CD8-positive, alpha-beta memory T cell (primary cell): ENCODE measurements around the gene PHF14. TPM values are rescaled to one million over a fixed set of nuclear protein-coding genes. Genes with fewer than 3 reads are reported as not detected.
"Not testable (repeated sequence)": the region's sequence is repeated elsewhere in the genome, so short reads cannot be mapped to it uniquely, and the experiment has no call there.

Experiments
- CTCF ChIA-PET: fragments of 350-600 bp; sonication (Branson Sonifier 250); formaldehyde crosslinking; loops from one replicate; lab custom pipeline; 2021; ENCODE audit warnings: antibody characterized with exemption; lab: Charles Lee
- POLR2A ChIA-PET: fragments of 350-600 bp; sonication (Branson Sonifier 250); formaldehyde crosslinking; loops from one replicate; lab custom pipeline; 2021; ENCODE audit warnings: antibody characterized with exemption; lab: Charles Lee
- DNase-seq, 5 donors: peaks; one replicate each; pipeline versions ENCODE4 v3.0.0 to v3.0.0-alpha.2; 2020 to 2022; ENCODE audit warnings: mixed read lengths in 1 of 5
- H3K27ac ChIP-seq: one replicate; pipeline ENCODE4 v1.7.0; 2013; ENCODE audit warnings: low read depth, mild to moderate bottlenecking, low read length, moderate library complexity
- H3K27me3 ChIP-seq: 2 replicates; pipeline ENCODE4 v1.7.0; 2013; ENCODE audit warnings: low read length, mild to moderate bottlenecking; ENCODE audit not compliant: insufficient read depth, poor library complexity, severe bottlenecking
- H3K36me3 ChIP-seq: 2 replicates; pipeline ENCODE4 v1.7.0; 2013; ENCODE audit warnings: mild to moderate bottlenecking, low read length, moderate library complexity; ENCODE audit not compliant: insufficient read depth
- H3K4me1 ChIP-seq: 2 replicates; pipeline ENCODE4 v1.7.0; 2013; ENCODE audit warnings: mild to moderate bottlenecking, low read length, moderate library complexity; ENCODE audit not compliant: insufficient read depth
- H3K4me3 ChIP-seq: 2 replicates; pipeline ENCODE4 v1.7.0; 2013; ENCODE audit warnings: mild to moderate bottlenecking, low read length
- H3K9me3 ChIP-seq: 2 replicates; pipeline ENCODE4 v1.7.0; 2013; ENCODE audit warnings: mild to moderate bottlenecking, low read length
- H3K27ac Mint-ChIP-seq, 8 donors: one replicate each; pipeline ENCODE4 v1.8.0; 2020 to 2021; ENCODE audit warnings: mixed read lengths in 8 of 8, mild to moderate bottlenecking in 6 of 8, inconsistent platforms in 3 of 8, moderate library complexity in 3 of 8
- H3K27me3 Mint-ChIP-seq, 2 donors: one replicate each; pipeline ENCODE4 v1.8.0; 2020 to 2021; ENCODE audit warnings: mixed read lengths in 2 of 2, mild to moderate bottlenecking in 1 of 2, moderate library complexity in 1 of 2
- H3K36me3 Mint-ChIP-seq, 3 donors: one replicate each; pipeline ENCODE4 v1.8.0; 2020 to 2021; ENCODE audit warnings: mixed read lengths in 3 of 3, inconsistent platforms in 1 of 3, mild to moderate bottlenecking in 1 of 3
- H3K4me1 Mint-ChIP-seq, 3 donors: one replicate each; pipeline ENCODE4 v1.8.0; 2020 to 2021; ENCODE audit warnings: mixed read lengths in 3 of 3, inconsistent platforms in 1 of 3, mild to moderate bottlenecking in 1 of 3
- H3K4me3 Mint-ChIP-seq, 7 donors: one replicate each; pipeline ENCODE4 v1.8.0; 2020 to 2021; ENCODE audit warnings: mixed read lengths in 7 of 7, mild to moderate bottlenecking in 6 of 7, moderate library complexity in 4 of 7, inconsistent platforms in 2 of 7
- H3K9me3 Mint-ChIP-seq, 5 donors: one replicate each; pipeline ENCODE4 v1.8.0; 2020 to 2022; ENCODE audit warnings: mixed read lengths in 5 of 5, mild to moderate bottlenecking in 3 of 5, moderate library complexity in 2 of 5, inconsistent platforms in 1 of 5
- polyA plus RNA-seq: library from polyadenylated mRNA; unstranded; fragments of 300-500 nt; fragmentation: Illumina TruSeq; gene quantifications from one replicate; pipeline ENCODE4 v1.2.3, GENCODE V29; 2021
- total RNA-seq, 2 experiments: library from RNA; stranded (reverse); gene quantifications; one replicate each; pipeline ENCODE4 v1.2.3, GENCODE V29; 2021

Gene PHF14
- total and polyA plus RNA-seq, 3 experiments from 2014 or later: 12.7 to 38.7 (median 35.8) TPM

GRCh38 chr7:10995482-10996166, 22.0 kb downstream of the PHF14 start:
- H3K4me3 ChIP-seq, H3K9me3 ChIP-seq, H3K27me3 ChIP-seq, H3K27ac ChIP-seq, DNase-seq, H3K4me1 ChIP-seq, CTCF ChIA-PET, H3K27me3 Mint-ChIP-seq, H3K9me3 Mint-ChIP-seq, POLR2A ChIA-PET, H3K4me3 Mint-ChIP-seq: not testable (repeated sequence)
- peaks cover 11% of the 10 kb centered on the region for H3K36me3 ChIP-seq
- peaks cover 37 to 50% (median 50%) of the 10 kb centered on the region in 3 donors for H3K4me1 Mint-ChIP-seq
- peak overlapping the region in 1 of 8 donors; percentile 65 for H3K27ac Mint-ChIP-seq
- H3K36me3 Mint-ChIP-seq: peaks cover 17 to 45% (median 18%) of the 10 kb centered on the region in 3 donors

GRCh38 chr7:10998996-10999757, 25.5 kb downstream of the PHF14 start:
- POLR2A ChIA-PET: interaction anchor here (0.7 kb wide), 1 partner anchor 59 kb away, joined by 4 read pairs; a partner anchor contains a TSS
- DNase-seq: no peak
- Mint-ChIP-seq H3K4me3 (peak overlapping the region in 2 of 7 donors; percentile 1 to 6), H3K36me3 (peaks cover 8 to 34% (median 19%) of the 10 kb centered on the region in 3 donors), H3K27ac (peak overlapping the region; percentile 13 to 86 (median 54)), H3K27me3 (no peaks in the 10 kb centered on the region), H3K9me3 (no peaks in the 10 kb centered on the region), H3K4me1 (peaks cover 45 to 67% (median 62%) of the 10 kb centered on the region in 3 donors)
- H3K9me3 ChIP-seq: no peaks in the 10 kb centered on the region
- H3K27me3 ChIP-seq: no peaks in the 10 kb centered on the region
- H3K4me3 ChIP-seq: no peak overlapping the region
- H3K36me3 ChIP-seq: no peaks in the 10 kb centered on the region
- H3K27ac ChIP-seq: no peak overlapping the region
- H3K4me1 ChIP-seq: no peaks in the 10 kb centered on the region
- CTCF ChIA-PET: interaction anchor here (1.3 kb wide), 1 partner anchor 18 kb away, joined by 4 read pairs; no protein-coding TSS in a partner anchor

GRCh38 chr7:11005202-11005601, 31.5 kb downstream of the PHF14 start:
- H3K4me3 Mint-ChIP-seq: no peak overlapping the region
- no peaks in the 10 kb centered on the region for H3K27me3 ChIP-seq
- ChIA-PET POLR2A (no interaction called here), CTCF (no interaction called here)
- H3K27ac ChIP-seq: no peak overlapping the region
- H3K36me3 Mint-ChIP-seq: peaks cover 0 to 32% (median 17%) of the 10 kb centered on the region in 3 donors
- H3K36me3 ChIP-seq: no peaks in the 10 kb centered on the region
- no peaks in the 10 kb centered on the region for H3K9me3 Mint-ChIP-seq
- no peaks in the 10 kb centered on the region for H3K4me1 ChIP-seq
- no peak overlapping the region for H3K4me3 ChIP-seq
- peak overlapping the region in 1 of 8 donors; percentile 27 for H3K27ac Mint-ChIP-seq
- H3K4me1 Mint-ChIP-seq: peaks cover 29 to 60% (median 51%) of the 10 kb centered on the region in 3 donors
- no peaks in the 10 kb centered on the region for H3K9me3 ChIP-seq
- DNase-seq: no peak
- H3K27me3 Mint-ChIP-seq: no peaks in the 10 kb centered on the region

- DNase-seq: no peak
- POLR2A ChIA-PET: no interaction called here
- Mint-ChIP-seq H3K27ac (peak overlapping the region in 5 of 8 donors; percentile 2 to 69 (median 61)), H3K4me3 (peak overlapping the region in 3 of 7 donors; percentile 11 to 44 (median 15)), H3K9me3 (no peaks in the 10 kb centered on the region), H3K4me1 (peaks cover 24 to 57% (median 42%) of the 10 kb centered on the region in 3 donors), H3K27me3 (no peaks in the 10 kb centered on the region), H3K36me3 (peaks cover 0 to 27% (median 14%) of the 10 kb centered on the region in 3 donors)
- no peak overlapping the region for H3K27ac ChIP-seq
- no peaks in the 10 kb centered on the region for H3K36me3 ChIP-seq
- no peak overlapping the region for H3K4me3 ChIP-seq
- CTCF ChIA-PET: no interaction called here
- no peaks in the 10 kb centered on the region for H3K9me3 ChIP-seq
- H3K4me1 ChIP-seq: no peaks in the 10 kb centered on the region
- no peaks in the 10 kb centered on the region for H3K27me3 ChIP-seq
Measured at GRCh38 chr7:11006291-11006690, 32.6 kb downstream of the PHF14 start.

- no peak overlapping the region for H3K27ac Mint-ChIP-seq
- no peak overlapping the region for H3K4me3 Mint-ChIP-seq
- Histone ChIP-seq H3K4me1 (no peaks in the 10 kb centered on the region), H3K36me3 (no peaks in the 10 kb centered on the region), H3K4me3 (no peak overlapping the region), H3K9me3 (no peaks in the 10 kb centered on the region), H3K27me3 (no peaks in the 10 kb centered on the region), H3K27ac (no peak overlapping the region)
- DNase-seq: no peak
- no peaks in the 10 kb centered on the region for H3K9me3 Mint-ChIP-seq
- H3K4me1 Mint-ChIP-seq: peaks cover 23 to 47% (median 43%) of the 10 kb centered on the region in 3 donors
- POLR2A ChIA-PET: no interaction called here
- peaks cover 4 to 31% (median 15%) of the 10 kb centered on the region in 3 donors for H3K36me3 Mint-ChIP-seq
- no peaks in the 10 kb centered on the region for H3K27me3 Mint-ChIP-seq
- CTCF ChIA-PET: no interaction called here
Measured at GRCh38 chr7:11009631-11010030, 36.0 kb downstream of the PHF14 start.

GRCh38 chr7:11021468-11021867, 47.8 kb downstream of the PHF14 start:
- H3K36me3 ChIP-seq: peaks cover 12% of the 10 kb centered on the region
- H3K4me3 ChIP-seq: no peak overlapping the region
- Mint-ChIP-seq H3K9me3 (no peaks in the 10 kb centered on the region), H3K27ac (no peak overlapping the region), H3K36me3 (peaks cover 29 to 59% (median 38%) of the 10 kb centered on the region in 3 donors), H3K27me3 (no peaks in the 10 kb centered on the region), H3K4me3 (no peak overlapping the region), H3K4me1 (peaks cover 12 to 43% (median 30%) of the 10 kb centered on the region in 3 donors)
- ChIA-PET POLR2A (no interaction called here), CTCF (no interaction called here)
- no peaks in the 10 kb centered on the region for H3K9me3 ChIP-seq
- no peaks in the 10 kb centered on the region for H3K27me3 ChIP-seq
- H3K27ac ChIP-seq: no peak overlapping the region
- no peaks in the 10 kb centered on the region for H3K4me1 ChIP-seq
- no peak for DNase-seq

- CTCF ChIA-PET: no interaction called here
- H3K36me3 ChIP-seq: peaks cover 9% of the 10 kb centered on the region
Measured at GRCh38 chr7:11026452-11027359, 53.0 kb downstream of the PHF14 start.

More at GRCh38 chr7:11026452-11027359, 53.0 kb downstream of the PHF14 start:
- H3K36me3 Mint-ChIP-seq: peaks cover 18 to 47% (median 24%) of the 10 kb centered on the region in 3 donors
- H3K9me3 Mint-ChIP-seq: no peaks in the 10 kb centered on the region
- H3K4me3 ChIP-seq: no peak overlapping the region
- peaks cover 11 to 20% (median 13%) of the 10 kb centered on the region in 3 donors for H3K4me1 Mint-ChIP-seq
- H3K4me1 ChIP-seq: no peaks in the 10 kb centered on the region
- H3K27ac ChIP-seq: no peak overlapping the region
- DNase-seq: no peak
- H3K4me3 Mint-ChIP-seq: no peak overlapping the region
- no peaks in the 10 kb centered on the region for H3K27me3 ChIP-seq
- POLR2A ChIA-PET: interaction anchor here (0.6 kb wide), 1 partner anchor 32 kb away, joined by 3 read pairs; no protein-coding TSS in a partner anchor
- no peak overlapping the region for H3K27ac Mint-ChIP-seq
- no peaks in the 10 kb centered on the region for H3K27me3 Mint-ChIP-seq
- no peaks in the 10 kb centered on the region for H3K9me3 ChIP-seq
